Measurements from ENCODE around the gene PRR7. TPM values are rescaled to one million over a fixed set of nuclear protein-coding genes. Genes with fewer than 3 reads are reported as not detected.

PRR7 gene
- polyA plus RNA-seq, 1 donor from 2014 or later, result 46.6 TPM

DNA sequence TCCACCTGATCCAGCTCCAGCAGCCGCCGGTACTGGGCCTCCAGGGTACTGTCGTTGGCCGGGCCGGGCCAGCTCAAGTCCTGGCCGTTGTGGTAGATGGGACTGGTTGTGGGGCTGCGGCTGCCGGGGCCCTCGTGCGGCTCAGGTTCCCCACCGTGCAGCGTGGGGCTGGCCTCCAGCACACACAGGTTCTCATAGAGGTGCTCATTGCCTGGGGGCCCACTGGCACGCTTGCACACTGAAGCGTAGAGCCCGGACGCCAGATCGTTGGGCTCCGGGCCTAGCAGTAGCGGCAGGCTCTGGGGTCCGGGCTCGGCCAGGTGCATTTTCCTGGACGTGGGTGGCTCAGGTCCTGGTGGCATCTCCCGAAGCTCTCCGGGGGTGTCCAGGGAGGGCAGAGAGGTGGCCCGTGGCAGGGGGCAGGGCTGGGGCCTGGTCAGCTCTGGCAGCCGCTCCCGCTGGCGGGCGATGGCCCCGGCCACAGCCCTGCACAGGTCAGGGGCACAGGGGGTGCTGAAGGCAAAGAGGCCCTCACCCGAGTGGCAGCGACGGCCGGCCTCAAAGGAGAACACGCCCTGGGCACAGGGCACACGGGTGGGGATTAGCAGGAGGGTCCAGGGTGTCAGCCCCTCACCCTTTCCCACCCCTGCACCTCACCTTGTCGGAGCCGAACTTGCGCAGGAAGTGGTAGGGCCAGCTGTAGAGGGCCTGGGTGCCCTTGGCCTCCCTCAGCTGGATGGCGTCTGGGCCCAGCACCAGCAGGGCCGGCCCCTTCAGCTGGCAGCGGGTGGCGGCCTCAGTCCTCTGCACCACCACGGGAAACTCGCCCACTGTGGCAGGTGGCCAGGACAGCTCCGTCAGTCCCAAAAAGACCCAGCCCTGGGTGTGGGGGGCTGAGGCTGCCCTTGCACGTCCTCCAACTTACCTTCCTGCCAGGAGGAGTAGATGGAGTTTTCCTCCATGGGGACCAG is 57.8 kb downstream of the PRR7 start:
- Histone ChIP-seq H3K9me2 (ENCODE audit: insufficient read depth, low read length) (no peaks in the 10 kb centered on the region), H3K27me3 (ENCODE audit: insufficient read depth, low read depth, low read length) (no peaks in the 10 kb centered on the region), H3K79me2 (replicated peaks; ENCODE audit: insufficient read depth, low read length) (no peaks in the 10 kb centered on the region), H4K20me1 (ENCODE audit: insufficient read depth) (no peaks in the 10 kb centered on the region), H3F3A (ENCODE audit: insufficient read depth, low read length, poor library complexity, severe bottlenecking) (no peaks in the 10 kb centered on the region), H2AFZ (ENCODE audit: low read depth, low read length) (no peak overlapping the region), H3K27ac (ENCODE audit: low read length) (no peak overlapping the region), H3K4me2 (ENCODE audit: low read length) (no peak overlapping the region), H3K9ac (ENCODE audit: low read length) (no peak overlapping the region), H3K36me3 (ENCODE audit: insufficient read depth, low read length) (no peaks in the 10 kb centered on the region), H3K4me3 (ENCODE audit: low read length) (no peak overlapping the region), H3K9me3 (ENCODE audit: low read length) (no peaks in the 10 kb centered on the region)
- no peak for TF ChIP-seq RAD21 (conservative IDR thresholded peaks at IDR 0.05)
- TF ChIP-seq MXI1 (conservative IDR thresholded peaks at IDR 0.05; ENCODE audit: poor library complexity, severe bottlenecking), result no peak
- TF ChIP-seq SMC3 (conservative IDR thresholded peaks at IDR 0.05; ENCODE audit: poor library complexity), result no peak
- TF ChIP-seq, protein P1, sequence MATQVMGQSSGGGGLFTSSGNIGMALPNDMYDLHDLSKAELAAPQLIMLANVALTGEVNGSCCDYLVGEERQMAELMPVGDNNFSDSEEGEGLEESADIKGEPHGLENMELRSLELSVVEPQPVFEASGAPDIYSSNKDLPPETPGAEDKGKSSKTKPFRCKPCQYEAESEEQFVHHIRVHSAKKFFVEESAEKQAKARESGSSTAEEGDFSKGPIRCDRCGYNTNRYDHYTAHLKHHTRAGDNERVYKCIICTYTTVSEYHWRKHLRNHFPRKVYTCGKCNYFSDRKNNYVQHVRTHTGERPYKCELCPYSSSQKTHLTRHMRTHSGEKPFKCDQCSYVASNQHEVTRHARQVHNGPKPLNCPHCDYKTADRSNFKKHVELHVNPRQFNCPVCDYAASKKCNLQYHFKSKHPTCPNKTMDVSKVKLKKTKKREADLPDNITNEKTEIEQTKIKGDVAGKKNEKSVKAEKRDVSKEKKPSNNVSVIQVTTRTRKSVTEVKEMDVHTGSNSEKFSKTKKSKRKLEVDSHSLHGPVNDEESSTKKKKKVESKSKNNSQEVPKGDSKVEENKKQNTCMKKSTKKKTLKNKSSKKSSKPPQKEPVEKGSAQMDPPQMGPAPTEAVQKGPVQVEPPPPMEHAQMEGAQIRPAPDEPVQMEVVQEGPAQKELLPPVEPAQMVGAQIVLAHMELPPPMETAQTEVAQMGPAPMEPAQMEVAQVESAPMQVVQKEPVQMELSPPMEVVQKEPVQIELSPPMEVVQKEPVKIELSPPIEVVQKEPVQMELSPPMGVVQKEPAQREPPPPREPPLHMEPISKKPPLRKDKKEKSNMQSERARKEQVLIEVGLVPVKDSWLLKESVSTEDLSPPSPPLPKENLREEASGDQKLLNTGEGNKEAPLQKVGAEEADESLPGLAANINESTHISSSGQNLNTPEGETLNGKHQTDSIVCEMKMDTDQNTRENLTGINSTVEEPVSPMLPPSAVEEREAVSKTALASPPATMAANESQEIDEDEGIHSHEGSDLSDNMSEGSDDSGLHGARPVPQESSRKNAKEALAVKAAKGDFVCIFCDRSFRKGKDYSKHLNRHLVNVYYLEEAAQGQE (IDR thresholded peaks at IDR 0.05; ENCODE audit: borderline replicate concordance), result no peak
- TF ChIP-seq EZH2 (IDR thresholded peaks at IDR 0.05; ENCODE audit: borderline replicate concordance, insufficient read depth, low read length, poor library complexity, severe bottlenecking), result no peak

DNA sequence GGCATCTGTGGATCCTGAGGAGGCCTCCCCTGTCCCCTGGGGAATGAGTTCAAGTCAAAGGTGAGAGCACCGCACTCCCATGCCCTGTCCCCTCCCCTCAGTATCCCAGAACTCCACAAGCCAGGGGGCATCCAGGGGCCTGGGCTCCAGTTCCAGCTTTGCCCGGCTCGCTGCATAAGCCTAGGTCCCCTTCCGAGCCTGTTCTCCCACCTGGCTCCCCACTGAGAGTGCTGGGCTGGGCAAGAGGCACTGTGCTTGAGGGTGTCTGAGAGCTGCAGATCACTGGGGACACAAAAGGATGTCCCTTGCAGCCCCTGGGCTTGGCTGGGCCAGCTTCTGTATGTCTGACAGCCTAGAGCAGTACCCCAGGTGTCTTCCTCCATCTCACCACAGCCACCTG is 58.5 kb downstream of the PRR7 start:
- Histone ChIP-seq H2AFZ (ENCODE audit: low read depth, low read length) (no peak overlapping the region), H3K79me2 (replicated peaks; ENCODE audit: insufficient read depth, low read length) (no peaks in the 10 kb centered on the region), H4K20me1 (ENCODE audit: insufficient read depth) (no peaks in the 10 kb centered on the region), H3K27ac (ENCODE audit: low read length) (no peak overlapping the region), H3K36me3 (ENCODE audit: insufficient read depth, low read length) (no peaks in the 10 kb centered on the region), H3K27me3 (ENCODE audit: insufficient read depth, low read depth, low read length) (no peaks in the 10 kb centered on the region), H3K4me3 (ENCODE audit: low read length) (no peak overlapping the region), H3K9ac (ENCODE audit: low read length) (no peak overlapping the region), H3K9me3 (ENCODE audit: low read length) (no peaks in the 10 kb centered on the region), H3K4me2 (ENCODE audit: low read length) (no peak overlapping the region), H3F3A (ENCODE audit: insufficient read depth, low read length, poor library complexity, severe bottlenecking) (no peaks in the 10 kb centered on the region), H3K9me2 (ENCODE audit: insufficient read depth, low read length) (no peaks in the 10 kb centered on the region)
- TF ChIP-seq CTCF (IDR thresholded peaks at IDR 0.05; ENCODE audit: poor library complexity, severe bottlenecking), result no peak
- TF ChIP-seq EP300 (conservative IDR thresholded peaks at IDR 0.05; ENCODE audit: poor library complexity, severe bottlenecking), result no peak
- no peak for TF ChIP-seq POLR2AphosphoS5 (IDR thresholded peaks at IDR 0.05)
- TF ChIP-seq SMC3 (conservative IDR thresholded peaks at IDR 0.05; ENCODE audit: poor library complexity), result no peak
- TF ChIP-seq TAF1 (IDR thresholded peaks at IDR 0.05; ENCODE audit: low read depth), result no peak
- TF ChIP-seq EZH2 (IDR thresholded peaks at IDR 0.05; ENCODE audit: borderline replicate concordance, insufficient read depth, low read length, poor library complexity, severe bottlenecking), result no peak
- no peak for TF ChIP-seq MXI1 (conservative IDR thresholded peaks at IDR 0.05; ENCODE audit: poor library complexity, severe bottlenecking)
- no peak for TF ChIP-seq RAD21 (conservative IDR thresholded peaks at IDR 0.05)
- TF ChIP-seq, protein P1 (IDR thresholded peaks at IDR 0.05; ENCODE audit: borderline replicate concordance), result no peak
